IPS DF 6.9 (cell line): Measurements from ENCODE around the gene ANGPTL3.
"Not testable (repeated sequence)": the region's sequence is repeated elsewhere in the genome, so short reads cannot be mapped to it uniquely, and the experiment has no call there.

ENCODE experiments used
- DNase-seq: peaks from one replicate; pipeline ENCODE4 v3.0.0-alpha.2; 2013; ENCODE audit warnings: low read depth, low spot score
- H3K27ac ChIP-seq: one replicate; pipeline ENCODE4 v1.5.1; 2013; ENCODE audit warnings: low read length, control low read depth
- H3K27me3 ChIP-seq: 2 replicates; pipeline ENCODE4 v1.6.1; 2013; ENCODE audit warnings: mild to moderate bottlenecking, low read length; ENCODE audit not compliant: control insufficient read depth, insufficient read depth
- H3K36me3 ChIP-seq: 2 replicates; pipeline ENCODE4 v1.6.1; 2013; ENCODE audit warnings: low read length; ENCODE audit not compliant: control insufficient read depth, insufficient read depth
- H3K4me1 ChIP-seq: 2 replicates; pipeline ENCODE4 v1.6.1; 2013; ENCODE audit warnings: low read length; ENCODE audit not compliant: control insufficient read depth, insufficient read depth
- H3K4me3 ChIP-seq: 2 replicates; pipeline ENCODE4 v1.5.1; 2013; ENCODE audit warnings: mild to moderate bottlenecking, low read length
- H3K9me3 ChIP-seq: 2 replicates; pipeline ENCODE4 v1.6.1; 2013; ENCODE audit warnings: low read length, inconsistent platforms; ENCODE audit not compliant: control insufficient read depth, insufficient read depth
- WGBS: extraction: QIAGEN DNeasy Blood & Tissue Kit; methylation state at CpG from one replicate; pipeline ENCODE4 v1.1.7; 2013; ENCODE audit warnings: mixed read lengths, missing lambda C conversion rate; ENCODE audit not compliant: insufficient read length, insufficient coverage; 5-methylcytosine and 5-hydroxymethylcytosine counted together

The ANGPTL3 gene

DNA sequence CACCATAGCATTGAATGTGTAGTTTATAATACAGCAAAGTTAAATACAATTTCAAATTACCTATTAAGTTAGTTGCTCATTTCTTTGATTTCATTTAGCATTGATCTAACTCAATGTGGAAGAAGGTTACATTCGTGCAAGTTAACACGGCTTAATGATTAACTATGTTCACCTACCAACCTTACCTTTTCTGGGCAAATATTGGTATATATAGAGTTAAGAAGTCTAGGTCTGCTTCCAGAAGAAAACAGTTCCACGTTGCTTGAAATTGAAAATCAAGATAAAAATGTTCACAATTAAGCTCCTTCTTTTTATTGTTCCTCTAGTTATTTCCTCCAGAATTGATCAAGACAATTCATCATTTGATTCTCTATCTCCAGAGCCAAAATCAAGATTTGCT is at the start of gene ANGPTL3:
ANGPTL3 (plus strand) TSS at position 240 of the 400 bp plus-strand sequence; CDS start at position 287, 47 bp downstream.
- Histone ChIP-seq H3K4me3 (no peak within 1 kb of the TSS), H3K27ac (no peak within 1 kb of the TSS), H3K36me3 (no peaks in the 10 kb centered on the region), H3K9me3 (no peaks in the 10 kb centered on the region), H3K27me3 (no peaks in the 10 kb centered on the region), H3K4me1 (no peaks in the 10 kb centered on the region)
- no peak for DNase-seq
- no CpG with 5 or more reads among the region's 3 CpGs for WGBS

DNA sequence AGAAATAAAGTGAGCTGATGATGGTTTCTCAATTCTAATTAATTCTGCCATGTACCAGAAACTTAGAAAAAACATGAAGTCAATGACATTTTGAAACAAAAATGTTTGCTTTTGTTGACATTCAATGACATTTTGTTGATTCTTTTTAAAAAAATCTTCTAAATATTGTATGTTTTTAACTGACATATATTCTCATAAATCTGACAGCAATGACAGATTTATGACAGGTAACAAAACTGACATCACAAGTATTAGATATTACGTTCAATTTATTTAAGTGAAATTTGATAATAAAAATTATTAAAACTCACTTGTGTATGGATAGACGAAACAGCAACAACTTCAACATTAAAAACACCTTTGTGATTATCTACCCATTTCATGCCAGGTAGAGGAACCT is 36.0 kb upstream of the ANGPTL3 start:
- H3K9me3 ChIP-seq, result no peaks in the 10 kb centered on the region
- WGBS, result no CpG with 5 or more reads among the region's 2 CpGs
- H3K4me1 ChIP-seq, result no peaks in the 10 kb centered on the region
- DNase-seq, result no peak
- no peaks in the 10 kb centered on the region for H3K27me3 ChIP-seq
- no peak overlapping the region for H3K4me3 ChIP-seq
- no peaks in the 10 kb centered on the region for H3K36me3 ChIP-seq
- H3K27ac ChIP-seq, result no peak overlapping the region

- H3K9me3 ChIP-seq, H3K27me3 ChIP-seq, H3K36me3 ChIP-seq, H3K27ac ChIP-seq, H3K4me1 ChIP-seq, H3K4me3 ChIP-seq, DNase-seq: not testable (repeated sequence)
- no CpG with 5 or more reads among the region's 1 CpG for WGBS
These were observed 30.1 kb upstream of the ANGPTL3 start for GRCh38 chr1:62567182-62567581.

DNA sequence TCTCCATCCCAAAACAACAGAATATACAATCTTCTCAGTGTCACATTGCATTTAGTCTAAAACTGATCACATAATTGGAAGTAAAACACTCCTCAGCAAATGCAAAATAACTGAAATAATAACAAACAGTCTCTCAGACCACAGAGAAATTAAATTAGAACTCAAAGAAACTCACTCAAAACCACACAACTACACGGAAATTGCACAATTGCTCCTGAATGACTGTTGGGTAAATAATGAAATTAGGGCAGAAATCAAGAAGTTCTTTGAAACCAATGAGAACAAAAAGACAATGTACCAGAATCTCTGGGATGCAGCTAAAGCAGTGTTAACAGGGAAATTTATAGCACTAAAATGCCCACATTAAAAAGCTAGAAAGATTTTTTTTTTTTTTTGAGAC is 29.4 kb upstream of the ANGPTL3 start:
- not testable (repeated sequence) for H3K4me1 ChIP-seq, H3K9me3 ChIP-seq, H3K27ac ChIP-seq, H3K4me3 ChIP-seq, H3K36me3 ChIP-seq, H3K27me3 ChIP-seq, DNase-seq
- no CpG with 5 or more reads among the region's 1 CpG for WGBS

DNA sequence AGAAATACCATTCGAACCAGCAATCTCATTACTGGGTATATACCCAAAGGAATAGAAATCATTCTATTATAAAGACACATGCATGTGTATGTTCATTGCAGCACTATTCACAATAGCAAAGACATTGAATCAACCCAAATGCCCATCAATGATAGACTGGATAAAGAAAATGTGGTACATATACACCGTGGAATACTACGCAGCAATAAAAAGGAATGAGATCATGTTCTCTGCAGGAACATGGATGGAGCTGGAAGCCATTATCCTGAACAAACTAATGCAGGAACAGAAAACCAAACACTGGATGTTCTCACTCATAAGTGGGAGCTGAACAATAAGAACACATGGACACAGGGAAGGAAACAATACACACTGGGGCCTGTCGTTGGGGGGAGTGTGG is 25.8 kb upstream of the ANGPTL3 start:
- H3K27me3 ChIP-seq, H3K27ac ChIP-seq, H3K36me3 ChIP-seq, H3K9me3 ChIP-seq, H3K4me1 ChIP-seq, DNase-seq, H3K4me3 ChIP-seq: not testable (repeated sequence)
- WGBS, result no CpG with 5 or more reads among the region's 4 CpGs

DNA sequence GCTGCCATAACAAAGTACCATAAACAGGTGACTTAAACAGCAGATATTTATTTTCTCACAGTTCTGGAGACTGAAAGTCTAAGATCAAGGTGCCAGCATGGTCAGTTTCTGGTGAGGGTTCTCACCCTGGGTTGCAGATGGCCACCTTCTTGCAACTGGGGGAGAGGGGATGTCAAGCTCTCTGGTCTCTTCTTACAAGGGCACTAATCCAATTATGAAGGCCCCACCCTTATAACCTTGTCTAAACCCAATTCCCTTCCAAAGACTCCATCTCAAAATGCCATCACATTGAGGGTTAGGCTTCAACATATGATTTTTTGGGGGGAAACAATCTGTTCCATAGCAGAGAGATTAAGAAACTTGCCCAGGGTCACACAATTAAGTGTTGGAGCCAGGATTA is 24.8 kb upstream of the ANGPTL3 start:
- no peaks in the 10 kb centered on the region for H3K9me3 ChIP-seq
- H3K4me1 ChIP-seq, result no peaks in the 10 kb centered on the region
- no peaks in the 10 kb centered on the region for H3K36me3 ChIP-seq
- no peak overlapping the region for H3K27ac ChIP-seq
- no peaks in the 10 kb centered on the region for H3K27me3 ChIP-seq
- no peak for DNase-seq
- H3K4me3 ChIP-seq, result no peak overlapping the region

DNA sequence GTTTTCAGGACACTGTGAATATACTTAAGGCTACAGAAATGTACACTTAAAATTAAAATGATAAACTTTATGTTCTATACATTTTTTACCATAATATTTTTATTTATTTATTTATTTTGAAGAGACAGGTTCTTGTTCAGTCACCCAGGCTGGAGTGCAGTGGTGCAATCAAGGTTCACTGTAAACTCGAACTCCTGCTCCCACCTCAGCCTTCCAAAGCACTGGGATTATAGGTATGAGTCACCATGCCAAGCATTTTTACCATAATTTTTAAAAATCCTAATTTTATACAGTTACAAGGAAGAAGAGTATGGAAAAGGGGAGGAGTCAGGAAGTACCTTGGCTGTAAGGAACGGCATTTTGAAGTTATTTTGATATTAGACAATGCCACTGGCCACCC is 23.6 kb upstream of the ANGPTL3 start:
- Histone ChIP-seq H3K4me3 (no peak overlapping the region), H3K27ac (no peak overlapping the region), H3K36me3 (no peaks in the 10 kb centered on the region), H3K27me3 (no peaks in the 10 kb centered on the region), H3K9me3 (no peaks in the 10 kb centered on the region), H3K4me1 (no peaks in the 10 kb centered on the region)
- DNase-seq, result no peak
- no CpG with 5 or more reads among the region's 2 CpGs for WGBS

GRCh38 chr1:62585469-62586155 is 11.7 kb upstream of the ANGPTL3 start:
- Histone ChIP-seq H3K9me3 (no peaks in the 10 kb centered on the region), H3K4me1 (no peaks in the 10 kb centered on the region), H3K27me3 (no peaks in the 10 kb centered on the region), H3K4me3 (no peak overlapping the region), H3K36me3 (no peaks in the 10 kb centered on the region), H3K27ac (no peak overlapping the region)
- DNase-seq, result peak; percentile 18
- no CpG with 5 or more reads among the region's 1 CpG for WGBS

GRCh38 chr1:62588000-62588399 is 9.3 kb upstream of the ANGPTL3 start:
- H3K4me1 ChIP-seq, result no peaks in the 10 kb centered on the region
- no peaks in the 10 kb centered on the region for H3K27me3 ChIP-seq
- no peak for DNase-seq
- H3K9me3 ChIP-seq, result no peaks in the 10 kb centered on the region; the same call in 1 of the 2 replicates
- H3K27ac ChIP-seq, result no peak overlapping the region
- H3K36me3 ChIP-seq, result no peaks in the 10 kb centered on the region
- no peak overlapping the region for H3K4me3 ChIP-seq

DNA sequence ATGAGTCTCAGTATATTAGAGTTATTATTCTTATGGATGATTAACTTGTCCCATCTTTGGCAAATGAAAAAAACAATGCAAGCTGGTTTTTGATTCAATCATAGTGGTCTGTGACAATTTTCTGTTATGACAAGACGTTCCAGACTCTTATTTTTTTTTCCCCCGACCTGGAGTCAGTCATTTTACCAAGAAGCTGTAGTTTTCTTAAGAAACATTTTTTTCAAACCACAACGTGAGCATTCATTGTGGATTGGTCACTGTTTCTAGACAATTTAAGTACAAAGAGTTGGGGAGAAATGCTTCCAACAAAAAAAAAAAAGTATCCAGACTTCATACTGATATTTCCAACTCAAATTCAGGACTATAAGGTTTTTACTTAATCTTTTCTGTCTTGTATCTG is 8.0 kb upstream of the ANGPTL3 start:
- DNase-seq, result no peak
- Histone ChIP-seq H3K4me1 (no peaks in the 10 kb centered on the region), H3K4me3 (no peak overlapping the region), H3K9me3 (no peaks in the 10 kb centered on the region; the same call in 1 of the 2 replicates), H3K36me3 (no peaks in the 10 kb centered on the region), H3K27ac (no peak overlapping the region), H3K27me3 (no peaks in the 10 kb centered on the region)
- no CpG with 5 or more reads among the region's 3 CpGs for WGBS

- H3K4me1 ChIP-seq, result no peaks in the 10 kb centered on the region
- no peaks in the 10 kb centered on the region for H3K27me3 ChIP-seq
- H3K27ac ChIP-seq, result no peak overlapping the region
- DNase-seq, result no peak
- no peak overlapping the region for H3K4me3 ChIP-seq
- H3K36me3 ChIP-seq, result no peaks in the 10 kb centered on the region
- no CpG with 5 or more reads among the region's 4 CpGs for WGBS
- H3K9me3 ChIP-seq, result no peaks in the 10 kb centered on the region; the same call in 1 of the 2 replicates
These were observed 6.9 kb upstream of the ANGPTL3 start for GRCh38 chr1:62590255-62590969.
